Trophoblast cell (in vitro differentiated cells and primary cell): ENCODE data around the gene RBM22.
A peak's percentile ranks its signal among the peaks of the same experiment; 100 is the strongest.

Experiments
- DNase-seq, 2 donors: peaks; one replicate each; pipeline ENCODE4 v3.0.0-alpha.2; 2016
- H2AFZ ChIP-seq: 2 replicates; pipeline ENCODE4 v1.6.1; 2013; ENCODE audit warnings: low read length, moderate library complexity, mild to moderate bottlenecking; ENCODE audit not compliant: insufficient read depth, poor library complexity
- H2AK5ac ChIP-seq: 2 replicates; pipeline ENCODE4 v1.6.1; 2013; ENCODE audit warnings: mild to moderate bottlenecking, low read length
- H2BK120ac ChIP-seq: 2 replicates; pipeline ENCODE4 v1.6.1; 2013; ENCODE audit warnings: low read length, mild to moderate bottlenecking, moderate library complexity; ENCODE audit not compliant: insufficient read depth, poor library complexity
- H2BK12ac ChIP-seq: 2 replicates; pipeline ENCODE4 v1.6.1; 2013; ENCODE audit warnings: mild to moderate bottlenecking, low read length, moderate library complexity
- H2BK5ac ChIP-seq: 2 replicates; pipeline ENCODE4 v1.6.1; 2013; ENCODE audit warnings: low read length, low read depth, moderate library complexity, mild to moderate bottlenecking; ENCODE audit not compliant: poor library complexity
- H3K14ac ChIP-seq: 2 replicates; pipeline ENCODE4 v1.6.1; 2013; ENCODE audit warnings: mild to moderate bottlenecking, low read length
- H3K18ac ChIP-seq: 2 replicates; pipeline ENCODE4 v1.6.1; 2013; ENCODE audit warnings: mild to moderate bottlenecking, low read length
- H3K23ac ChIP-seq: 2 replicates; pipeline ENCODE4 v1.6.1; 2013; ENCODE audit warnings: low read length
- H3K27ac ChIP-seq: 2 replicates; pipeline ENCODE4 v1.5.1; 2013; ENCODE audit warnings: low read depth, mild to moderate bottlenecking, inconsistent platforms, low read length, moderate library complexity
- H3K27me3 ChIP-seq: 2 replicates; pipeline ENCODE4 v1.6.1; 2013; ENCODE audit warnings: inconsistent platforms, mild to moderate bottlenecking, low read length, moderate library complexity; ENCODE audit not compliant: insufficient read depth
- H3K36me3 ChIP-seq, 2 experiments: 1 replicate in 1 of 2; 2 replicates in 1 of 2; pipeline ENCODE4 v1.6.1; 2013; ENCODE audit warnings: low read length in 2 of 2, mild to moderate bottlenecking in 2 of 2, moderate library complexity in 1 of 2; ENCODE audit not compliant: insufficient read depth in 2 of 2, control insufficient read depth in 1 of 2
- H3K4ac ChIP-seq: 2 replicates; pipeline ENCODE4 v1.6.1; 2013; ENCODE audit warnings: low read depth, mild to moderate bottlenecking, low read length, moderate library complexity
- H3K4me1 ChIP-seq, 2 experiments: 1 replicate in 1 of 2; 2 replicates in 1 of 2; pipeline ENCODE4 v1.6.1; 2013; ENCODE audit warnings: low read length in 2 of 2, mild to moderate bottlenecking in 2 of 2, moderate library complexity in 1 of 2; ENCODE audit not compliant: insufficient read depth in 2 of 2, control insufficient read depth in 1 of 2
- H3K4me2 ChIP-seq: 2 replicates; pipeline ENCODE4 v1.6.1; 2013; ENCODE audit warnings: inconsistent platforms, mild to moderate bottlenecking, low read length, moderate library complexity
- H3K4me3 ChIP-seq: 2 replicates; pipeline ENCODE4 v1.5.1; 2013; ENCODE audit warnings: mild to moderate bottlenecking, low read depth, low read length, inconsistent platforms
- H3K79me1 ChIP-seq: one replicate; pipeline ENCODE4 v1.6.1; 2013; ENCODE audit warnings: low read length
- H3K79me2 ChIP-seq: 2 replicates; pipeline ENCODE4 v1.6.1; 2013; ENCODE audit warnings: low read length, mild to moderate bottlenecking; ENCODE audit not compliant: control insufficient read depth, insufficient read depth, poor library complexity
- H3K9ac ChIP-seq: 2 replicates; pipeline ENCODE4 v1.6.1; 2013; ENCODE audit warnings: mild to moderate bottlenecking, low read length
- H3K9me3 ChIP-seq: 2 replicates; pipeline ENCODE4 v1.6.1; 2013; ENCODE audit warnings: low read depth, mild to moderate bottlenecking, control low read depth, inconsistent platforms, low read length; ENCODE audit not compliant: insufficient read depth
- H4K12ac ChIP-seq: 2 replicates; pipeline ENCODE4 v1.6.1; 2013; ENCODE audit warnings: low read depth, mild to moderate bottlenecking, low read length, moderate library complexity
- H4K8ac ChIP-seq: 2 replicates; pipeline ENCODE4 v1.6.1; 2013; ENCODE audit warnings: low read depth, mild to moderate bottlenecking, low read length, moderate library complexity
- H4K91ac ChIP-seq: one replicate; pipeline ENCODE4 v1.6.1; 2013; ENCODE audit warnings: low read depth, mild to moderate bottlenecking, low read length, moderate library complexity
- WGBS: extraction: QIAGEN DNeasy Blood & Tissue Kit; methylation state at CpG from one replicate; pipeline ENCODE4 v1.1.7; 2013; ENCODE audit warnings: missing lambda C conversion rate; ENCODE audit not compliant: insufficient read length, insufficient coverage; ENCODE audit errors: extremely low coverage; 5-methylcytosine and 5-hydroxymethylcytosine counted together

RBM22 gene

GRCh38 chr5:150659360-150660107 lies 41.3 kb downstream of the RBM22 start:
- no peaks in the 10 kb centered on the region for H3K27me3 ChIP-seq
- H2BK120ac ChIP-seq: peak overlapping the region; percentile 4
- H3K36me3 ChIP-seq: no peaks in the 10 kb centered on the region
- H3K4me3 ChIP-seq: no peak overlapping the region
- peaks cover 17% of the 10 kb centered on the region for H3K79me1 ChIP-seq
- DNase-seq: no peak
- no peak overlapping the region for H3K4me2 ChIP-seq
- no CpG with 5 or more reads among the region's 11 CpGs for WGBS
- no peak overlapping the region for H3K9ac ChIP-seq
- H4K12ac ChIP-seq: no peak overlapping the region
- H3K14ac ChIP-seq: peak overlapping the region; percentile 34
- peak overlapping the region; percentile 50 for H2AK5ac ChIP-seq
- H2BK12ac ChIP-seq: peak overlapping the region; percentile 27
- no peak overlapping the region for H3K23ac ChIP-seq
- H2BK5ac ChIP-seq: no peak overlapping the region
- H3K9me3 ChIP-seq: no peaks in the 10 kb centered on the region
- H3K79me2 ChIP-seq: peaks cover 6% of the 10 kb centered on the region
- no peak overlapping the region for H3K27ac ChIP-seq
- H2AFZ ChIP-seq: no peak overlapping the region
- H3K18ac ChIP-seq: no peak overlapping the region
- H3K4ac ChIP-seq: no peak overlapping the region
- H4K91ac ChIP-seq: peak overlapping the region; percentile 26
- peaks cover 15 to 39% of the 10 kb centered on the region in 2 experiments for H3K4me1 ChIP-seq
- no peak overlapping the region for H4K8ac ChIP-seq

- H3K23ac ChIP-seq: no peak overlapping the region
- H2BK12ac ChIP-seq: no peak overlapping the region
- no peak for DNase-seq
- H2AFZ ChIP-seq: no peak overlapping the region
- H3K14ac ChIP-seq: peak overlapping the region; percentile 13
- H3K4ac ChIP-seq: no peak overlapping the region
- H3K18ac ChIP-seq: no peak overlapping the region
- H3K4me1 ChIP-seq: peaks cover 15 to 39% of the 10 kb centered on the region in 2 experiments
- peaks cover 6% of the 10 kb centered on the region for H3K79me2 ChIP-seq
- H2AK5ac ChIP-seq: no peak overlapping the region
- no peak overlapping the region for H3K4me3 ChIP-seq
- H4K91ac ChIP-seq: peak overlapping the region; percentile 26
- H4K12ac ChIP-seq: no peak overlapping the region
- H3K27ac ChIP-seq: no peak overlapping the region
- peak overlapping the region; percentile 12 for H2BK5ac ChIP-seq
- no peak overlapping the region for H4K8ac ChIP-seq
- peak overlapping the region; percentile 4 for H2BK120ac ChIP-seq
- H3K9me3 ChIP-seq: no peaks in the 10 kb centered on the region
- H3K79me1 ChIP-seq: peaks cover 17% of the 10 kb centered on the region
- no CpG with 5 or more reads among the region's 3 CpGs for WGBS
- H3K27me3 ChIP-seq: no peaks in the 10 kb centered on the region
- H3K36me3 ChIP-seq: no peaks in the 10 kb centered on the region
- H3K4me2 ChIP-seq: no peak overlapping the region
- H3K9ac ChIP-seq: no peak overlapping the region
Measured at GRCh38 chr5:150658699-150659265, 42.1 kb downstream of the RBM22 start.

GRCh38 chr5:150658121-150658520 lies 42.7 kb downstream of the RBM22 start:
- peaks cover 15 to 39% of the 10 kb centered on the region in 2 experiments for H3K4me1 ChIP-seq
- no peaks in the 10 kb centered on the region for H3K27me3 ChIP-seq
- H3K9ac ChIP-seq: no peak overlapping the region
- DNase-seq: no peak
- no peak overlapping the region for H4K8ac ChIP-seq
- H3K4me2 ChIP-seq: no peak overlapping the region
- peak overlapping the region; percentile 1 for H2BK12ac ChIP-seq
- H4K12ac ChIP-seq: no peak overlapping the region
- H3K79me2 ChIP-seq: peaks cover 6% of the 10 kb centered on the region
- no peak overlapping the region for H3K18ac ChIP-seq
- WGBS: no CpG with 5 or more reads among the region's 4 CpGs
- H3K9me3 ChIP-seq: no peaks in the 10 kb centered on the region
- H4K91ac ChIP-seq: no peak overlapping the region
- no peak overlapping the region for H2AFZ ChIP-seq
- H2BK5ac ChIP-seq: no peak overlapping the region
- no peak overlapping the region for H3K4ac ChIP-seq
- H3K27ac ChIP-seq: no peak overlapping the region
- peaks cover 17% of the 10 kb centered on the region for H3K79me1 ChIP-seq
- peaks cover 4 to 6% of the 10 kb centered on the region in 2 experiments for H3K36me3 ChIP-seq
- no peak overlapping the region for H3K23ac ChIP-seq
- no peak overlapping the region for H2AK5ac ChIP-seq
- H3K14ac ChIP-seq: no peak overlapping the region
- H2BK120ac ChIP-seq: no peak overlapping the region
- H3K4me3 ChIP-seq: no peak overlapping the region

- Histone ChIP-seq H3K36me3 (peaks cover 16 to 22% of the 10 kb centered on the region in 2 experiments), H4K91ac (peak overlapping the region; percentile 98), H3K79me2 (peaks cover 6% of the 10 kb centered on the region), H4K8ac (peak overlapping the region; percentile 99), H3K4me2 (peak overlapping the region; percentile 84), H3K14ac (peak overlapping the region; percentile 89), H3K4me3 (peak overlapping the region; percentile 70), H3K4ac (peak overlapping the region; percentile 90), H3K27ac (peak overlapping the region; percentile 53), H3K9me3 (no peaks in the 10 kb centered on the region), H2AK5ac (peak overlapping the region; percentile 74), H3K4me1 (peaks cover 15 to 39% of the 10 kb centered on the region in 2 experiments), H3K27me3 (no peaks in the 10 kb centered on the region), H3K79me1 (peaks cover 17% of the 10 kb centered on the region), H2BK5ac (peak overlapping the region; percentile 84), H3K18ac (peak overlapping the region; percentile 94), H2AFZ (peak overlapping the region; percentile 94), H2BK12ac (peak overlapping the region; percentile 60), H2BK120ac (peak overlapping the region; percentile 94), H3K23ac (no peak overlapping the region), H4K12ac (peak overlapping the region; percentile 90), H3K9ac (peak overlapping the region; percentile 72)
- DNase-seq: peak in 1 of 2 donors; percentile 66
- no CpG with 5 or more reads among the region's 99 CpGs for WGBS
Measured at GRCh38 chr5:150656191-150657132, 44.4 kb downstream of the RBM22 start.
